ENCODE measurements around the gene ADAM30.
"Not testable (repeated sequence)": the region's sequence is repeated elsewhere in the genome, so short reads cannot be mapped to it uniquely, and the experiment has no call there.

The ADAM30 gene

DNA sequence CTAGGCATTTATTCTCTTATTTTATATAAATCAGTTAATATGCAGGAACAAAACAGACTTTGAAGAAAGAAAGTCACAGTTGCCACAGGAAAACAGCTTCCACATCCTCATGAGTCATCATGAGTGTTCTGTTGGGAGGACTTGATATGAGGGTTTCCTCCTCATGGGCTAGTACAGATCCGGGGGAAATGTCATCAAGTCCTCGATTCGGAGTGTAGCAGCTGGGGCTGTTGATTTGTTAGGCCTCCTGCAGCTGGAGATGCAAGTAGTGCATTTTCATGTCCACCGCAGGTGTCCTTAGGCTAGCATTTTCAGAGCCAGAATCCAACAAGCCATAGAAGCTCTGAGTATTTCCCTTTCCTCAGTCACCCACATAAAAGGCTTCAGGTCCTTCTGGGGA lies 36.7 kb downstream of the ADAM30 start:
- Histone ChIP-seq H2AFZ (ENCODE audit: low read length, unreplicated experiment) (peak overlapping the region; percentile 78), H3K79me2 (ENCODE audit: control insufficient read depth, insufficient read depth, low read length, unreplicated experiment) (no peaks in the 10 kb centered on the region), H3K4me1 (ENCODE audit: control insufficient read depth, insufficient read depth, low read length, unreplicated experiment) (peaks cover 17% of the 10 kb centered on the region), H3K4me3 (ENCODE audit: low read depth, low read length) (no peak overlapping the region), H3K27me3 (ENCODE audit: insufficient read depth, low read length) (no peaks in the 10 kb centered on the region), H3K36me3 (ENCODE audit: insufficient read depth, low read length) (no peaks in the 10 kb centered on the region), H3K27ac (ENCODE audit: low read depth, low read length) (peak overlapping the region; percentile 29; the same call in 1 of the 2 replicates)

DNA sequence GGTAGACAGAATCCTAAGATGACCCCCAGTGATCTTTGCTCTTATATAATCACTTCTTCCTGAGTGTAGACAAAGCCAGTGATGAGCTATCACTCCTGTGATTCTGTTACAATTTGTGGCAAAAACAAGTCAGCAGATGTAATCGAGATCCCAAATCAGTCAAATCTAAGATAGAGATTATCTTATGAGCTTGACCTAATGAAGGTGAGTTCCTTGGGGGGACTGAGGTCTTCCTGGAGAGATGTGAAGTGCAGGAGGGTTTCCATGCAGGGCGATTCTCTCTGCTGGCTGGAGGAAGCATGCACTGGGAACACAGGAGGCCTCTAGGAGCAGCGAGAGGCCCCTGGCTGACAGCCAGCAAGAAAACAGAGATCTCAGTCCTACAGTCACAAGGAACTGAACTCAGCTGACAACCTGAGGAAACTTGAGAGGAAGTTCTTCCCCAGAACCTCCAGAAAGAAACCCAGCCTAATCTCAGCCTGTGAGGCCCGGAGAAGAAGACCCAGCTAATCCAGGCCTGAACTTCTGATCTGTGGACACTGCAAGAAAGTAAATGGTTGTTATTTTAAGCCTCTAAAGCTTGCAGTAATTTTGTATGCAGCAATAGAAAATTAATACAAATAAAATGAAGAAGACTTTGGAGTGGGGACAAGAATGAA lies 37.6 kb downstream of the ADAM30 start:
- H3K79me2 ChIP-seq (ENCODE audit: control insufficient read depth, insufficient read depth, low read length, unreplicated experiment); H2AFZ ChIP-seq (ENCODE audit: low read length, unreplicated experiment); H3K36me3 ChIP-seq (ENCODE audit: insufficient read depth, low read length); H3K27me3 ChIP-seq (ENCODE audit: insufficient read depth, low read length); H3K4me3 ChIP-seq (ENCODE audit: low read depth, low read length); H3K27ac ChIP-seq (ENCODE audit: low read depth, low read length): not testable (repeated sequence)
- peaks cover 17% of the 10 kb centered on the region for H3K4me1 ChIP-seq (ENCODE audit: control insufficient read depth, insufficient read depth, low read length, unreplicated experiment)

DNA sequence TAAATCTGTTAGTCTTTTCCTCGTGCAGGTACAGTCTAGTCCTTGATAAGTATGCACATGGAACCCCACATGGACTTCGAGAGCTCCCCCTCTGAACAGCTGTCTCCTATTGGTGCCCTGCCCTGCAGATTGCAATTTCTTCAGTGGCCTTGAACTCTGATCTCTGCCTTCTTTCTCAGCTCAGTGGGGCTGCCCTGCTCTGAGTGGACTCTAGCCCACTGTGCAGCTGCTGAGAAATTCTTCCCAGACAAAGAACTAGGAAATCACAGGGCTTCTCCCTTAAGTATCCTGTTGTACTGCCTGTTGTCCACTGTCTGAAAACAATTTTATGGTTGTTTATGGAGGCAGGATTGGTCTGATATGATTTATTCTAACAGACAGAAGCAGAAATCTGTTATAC lies 38.2 kb downstream of the ADAM30 start:
- peaks cover 17% of the 10 kb centered on the region for H3K4me1 ChIP-seq (ENCODE audit: control insufficient read depth, insufficient read depth, low read length, unreplicated experiment)
- no peak overlapping the region for H3K4me3 ChIP-seq (ENCODE audit: low read depth, low read length)
- H3K36me3 ChIP-seq (ENCODE audit: insufficient read depth, low read length): no peaks in the 10 kb centered on the region
- H3K79me2 ChIP-seq (ENCODE audit: control insufficient read depth, insufficient read depth, low read length, unreplicated experiment): no peaks in the 10 kb centered on the region
- no peak overlapping the region for H2AFZ ChIP-seq (ENCODE audit: low read length, unreplicated experiment)
- no peaks in the 10 kb centered on the region for H3K27me3 ChIP-seq (ENCODE audit: insufficient read depth, low read length)
- no peak overlapping the region for H3K27ac ChIP-seq (ENCODE audit: low read depth, low read length)

DNA sequence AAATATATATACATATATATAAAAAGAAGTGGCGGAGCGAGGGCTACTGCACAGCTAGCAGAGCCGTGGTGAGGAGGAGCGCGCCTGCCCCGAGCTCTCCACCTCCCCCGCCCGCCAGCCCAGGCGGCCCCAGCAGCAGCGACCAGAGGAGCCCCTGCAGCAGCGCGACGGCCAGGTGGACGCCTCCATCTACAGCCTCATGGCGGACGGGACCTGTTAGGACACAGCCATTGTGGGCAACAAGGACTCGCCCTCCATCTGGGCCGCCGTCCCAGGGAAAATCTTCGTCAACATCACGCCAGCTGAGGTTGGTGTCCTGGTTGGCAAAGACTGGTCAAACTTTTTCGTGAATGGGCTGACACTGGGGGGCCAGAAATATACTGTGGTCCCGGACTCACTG lies 43.2 kb downstream of the ADAM30 start:
- H3K27me3 ChIP-seq (ENCODE audit: insufficient read depth, low read length): no peaks in the 10 kb centered on the region

DNA sequence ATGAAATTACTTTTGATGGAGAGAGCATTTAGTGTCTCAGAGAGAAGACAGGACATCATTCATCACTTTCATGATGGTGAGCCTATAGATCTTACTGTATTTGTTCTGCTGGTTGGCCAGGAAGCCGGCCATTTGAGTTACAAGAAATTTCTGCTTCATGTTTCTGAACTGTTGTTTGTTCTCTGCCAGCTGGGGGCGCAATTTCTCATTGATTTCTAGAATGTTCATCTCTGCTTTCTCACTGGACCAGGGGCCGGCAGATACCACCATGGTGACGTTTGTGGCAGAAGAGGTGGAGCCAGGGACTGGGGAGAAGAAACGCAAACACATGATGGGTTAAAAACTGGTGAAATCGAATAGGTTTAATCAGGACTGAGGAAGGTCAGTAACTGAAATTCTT lies 52.1 kb downstream of the ADAM30 start:
- H3K27ac ChIP-seq (ENCODE audit: low read depth, low read length); H3K79me2 ChIP-seq (ENCODE audit: control insufficient read depth, insufficient read depth, low read length, unreplicated experiment); H2AFZ ChIP-seq (ENCODE audit: low read length, unreplicated experiment); H3K4me1 ChIP-seq (ENCODE audit: control insufficient read depth, insufficient read depth, low read length, unreplicated experiment); H3K4me3 ChIP-seq (ENCODE audit: low read depth, low read length); H3K36me3 ChIP-seq (ENCODE audit: insufficient read depth, low read length): not testable (repeated sequence)
- peaks cover 15% of the 10 kb centered on the region for H3K27me3 ChIP-seq (ENCODE audit: insufficient read depth, low read length)

More for the DNA sequence above, 43.2 kb downstream of the ADAM30 start:
- Histone ChIP-seq H3K4me1 (ENCODE audit: control insufficient read depth, insufficient read depth, low read length, unreplicated experiment) (no peaks in the 10 kb centered on the region), H3K4me3 (ENCODE audit: low read depth, low read length) (no peak overlapping the region), H3K79me2 (ENCODE audit: control insufficient read depth, insufficient read depth, low read length, unreplicated experiment) (no peaks in the 10 kb centered on the region), H3K27ac (ENCODE audit: low read depth, low read length) (no peak overlapping the region), H3K36me3 (ENCODE audit: insufficient read depth, low read length) (no peaks in the 10 kb centered on the region), H2AFZ (ENCODE audit: low read length, unreplicated experiment) (no peak overlapping the region)
